AG09319 (cell line): Measurements from ENCODE around the gene PLS3.

Source experiments
- DNase-seq: peaks from one replicate; pipeline ENCODE4 v3.0.0-alpha.2; 2010; ENCODE audit warnings: low read depth; ENCODE audit errors: extremely low read depth
- TF ChIP-seq, protein P1 (sequence below): IDR thresholded peaks from 2 replicates; pipeline ENCODE4 v1.5.1; 2011; ENCODE audit warnings: low read depth, mild to moderate bottlenecking, inconsistent platforms, low read length, moderate library complexity

The PLS3 gene

DNA sequence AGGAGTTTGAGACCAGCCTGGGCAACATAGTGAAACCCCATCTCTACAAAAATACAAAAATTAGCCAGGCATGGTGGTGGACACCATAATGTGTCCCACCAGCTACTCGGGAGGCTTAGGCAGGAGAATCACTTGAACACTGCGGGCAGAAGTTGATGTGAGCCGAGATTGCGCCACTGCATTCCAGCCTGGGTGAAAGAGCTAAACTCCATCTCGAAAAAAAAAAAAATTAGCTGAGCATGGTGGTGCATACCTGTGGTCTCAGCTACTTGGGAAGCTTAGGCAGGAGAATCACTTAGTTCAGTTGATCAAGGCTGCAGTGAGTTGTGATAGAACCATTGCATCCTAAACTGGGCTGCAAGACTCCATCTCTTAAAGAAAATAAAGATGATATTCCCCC lies 91.2 kb downstream of the PLS3 start:
- no peak for DNase-seq
- TF ChIP-seq, protein P1, sequence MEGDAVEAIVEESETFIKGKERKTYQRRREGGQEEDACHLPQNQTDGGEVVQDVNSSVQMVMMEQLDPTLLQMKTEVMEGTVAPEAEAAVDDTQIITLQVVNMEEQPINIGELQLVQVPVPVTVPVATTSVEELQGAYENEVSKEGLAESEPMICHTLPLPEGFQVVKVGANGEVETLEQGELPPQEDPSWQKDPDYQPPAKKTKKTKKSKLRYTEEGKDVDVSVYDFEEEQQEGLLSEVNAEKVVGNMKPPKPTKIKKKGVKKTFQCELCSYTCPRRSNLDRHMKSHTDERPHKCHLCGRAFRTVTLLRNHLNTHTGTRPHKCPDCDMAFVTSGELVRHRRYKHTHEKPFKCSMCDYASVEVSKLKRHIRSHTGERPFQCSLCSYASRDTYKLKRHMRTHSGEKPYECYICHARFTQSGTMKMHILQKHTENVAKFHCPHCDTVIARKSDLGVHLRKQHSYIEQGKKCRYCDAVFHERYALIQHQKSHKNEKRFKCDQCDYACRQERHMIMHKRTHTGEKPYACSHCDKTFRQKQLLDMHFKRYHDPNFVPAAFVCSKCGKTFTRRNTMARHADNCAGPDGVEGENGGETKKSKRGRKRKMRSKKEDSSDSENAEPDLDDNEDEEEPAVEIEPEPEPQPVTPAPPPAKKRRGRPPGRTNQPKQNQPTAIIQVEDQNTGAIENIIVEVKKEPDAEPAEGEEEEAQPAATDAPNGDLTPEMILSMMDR: no peak

DNA sequence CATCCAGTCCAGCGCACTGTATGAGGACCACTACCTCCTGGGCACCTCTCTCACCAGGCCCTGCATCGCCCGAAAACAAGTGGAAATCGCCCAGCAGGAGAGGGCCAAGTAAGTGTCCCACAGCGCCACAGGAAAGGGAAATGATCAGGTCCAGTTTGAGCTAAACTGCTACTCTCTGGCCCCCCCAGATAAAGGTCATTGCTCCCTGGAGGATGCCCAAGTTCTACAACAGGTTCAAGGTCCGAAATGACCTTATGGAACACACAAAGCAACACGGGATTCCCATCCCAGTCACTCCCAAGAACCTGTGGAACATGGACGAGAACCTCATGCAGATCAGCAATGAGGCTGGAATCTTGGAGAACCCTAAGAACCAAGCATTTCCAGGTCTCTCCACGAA lies 104.1 kb downstream of the PLS3 start:
- TF ChIP-seq, protein P1: no peak
- no peak for DNase-seq

DNA sequence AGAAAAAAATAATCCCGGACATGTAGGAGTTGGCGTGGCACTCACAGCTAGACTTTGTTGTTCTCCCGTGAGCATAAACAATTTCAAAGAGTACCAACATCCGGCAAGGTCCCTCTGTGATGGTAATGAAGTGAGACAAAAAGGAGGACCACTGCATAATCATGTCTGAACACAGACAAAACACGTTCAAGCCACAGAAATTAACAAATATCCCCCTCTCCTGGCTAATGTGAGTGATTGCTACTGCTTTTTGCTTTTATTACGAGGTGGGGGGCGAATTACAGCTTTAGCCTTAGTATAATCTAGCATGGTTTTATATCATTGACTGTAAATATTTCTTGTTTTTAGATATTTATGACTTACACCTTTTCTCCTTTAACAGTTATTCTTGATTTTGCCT lies 118.5 kb downstream of the PLS3 start:
- TF ChIP-seq, protein P1: peak; percentile 48
- DNase-seq: no peak

DNA sequence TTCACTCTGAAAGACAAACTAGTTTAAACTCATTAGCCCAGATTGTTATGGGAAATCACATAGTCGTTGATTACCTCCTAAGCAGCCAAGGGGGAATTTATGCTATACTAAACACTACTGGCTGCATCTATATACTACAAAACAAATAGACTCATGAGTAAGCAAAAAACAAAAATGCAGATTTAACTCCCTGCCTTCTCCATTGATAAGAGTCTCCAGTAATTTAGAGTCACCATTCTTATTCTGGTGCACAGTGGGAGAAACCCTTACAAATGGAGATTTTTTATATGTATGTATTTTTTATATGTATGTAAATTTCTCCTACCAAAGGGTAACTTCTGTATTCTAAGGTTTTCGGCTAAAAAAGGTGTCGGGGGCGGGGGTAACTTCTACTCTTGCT lies 126.6 kb downstream of the PLS3 start:
- TF ChIP-seq, protein P1: no peak
- DNase-seq: no peak

DNA sequence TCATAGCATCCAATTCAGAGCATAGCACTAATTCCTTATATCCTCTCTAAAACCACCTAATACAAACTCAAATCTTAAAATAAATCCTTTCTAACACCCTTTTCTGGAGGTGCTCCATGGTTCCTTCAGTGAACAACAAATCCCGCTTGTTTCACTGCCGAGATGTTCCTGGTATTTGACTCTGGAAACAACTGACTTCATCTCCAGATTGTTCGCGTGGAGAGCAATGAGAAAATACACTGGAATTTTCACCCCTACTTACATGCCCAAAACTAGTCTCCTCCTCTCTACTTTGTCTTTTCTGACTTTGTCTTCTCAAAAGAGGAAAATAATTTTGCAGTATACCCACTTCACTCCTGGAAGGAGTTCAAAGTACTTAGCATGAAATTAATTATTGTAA lies 129.0 kb downstream of the PLS3 start:
- TF ChIP-seq, protein P1: no peak
- DNase-seq: no peak

DNA sequence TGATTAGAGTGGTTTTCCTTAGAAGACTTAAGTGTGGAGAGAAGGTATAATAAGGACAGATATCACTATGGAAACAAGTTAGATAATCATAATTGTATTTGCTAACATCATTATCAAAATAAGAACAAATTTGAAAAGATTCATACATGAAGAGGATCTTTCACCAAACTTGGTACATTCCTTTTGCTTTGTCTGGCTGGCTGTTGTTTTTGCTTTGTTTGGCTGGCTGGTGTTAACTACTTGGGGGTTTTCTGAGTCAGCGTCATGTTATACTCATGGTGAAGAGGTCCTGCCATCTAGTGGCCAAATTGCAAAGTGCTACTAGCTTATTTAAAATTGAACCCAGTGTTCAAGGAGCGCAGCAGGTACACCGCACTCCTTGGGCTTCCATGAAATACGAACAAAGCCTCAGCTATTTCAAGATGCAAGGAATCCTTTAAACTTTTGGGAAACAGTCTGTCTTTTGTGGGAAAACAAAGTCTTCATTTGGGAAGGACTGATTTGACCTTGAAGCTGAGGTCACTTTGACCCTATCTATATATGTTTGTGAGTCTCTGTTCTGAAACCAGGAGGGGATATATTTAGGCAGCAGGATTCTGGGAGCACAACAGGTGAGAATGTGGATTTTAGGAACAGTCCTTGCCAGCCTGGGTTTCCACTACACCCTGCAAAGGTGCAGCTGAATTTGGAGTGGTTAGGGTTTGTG lies 129.7 kb downstream of the PLS3 start:
- TF ChIP-seq, protein P1: peak; percentile 85
- peak; percentile 54 for DNase-seq

DNA sequence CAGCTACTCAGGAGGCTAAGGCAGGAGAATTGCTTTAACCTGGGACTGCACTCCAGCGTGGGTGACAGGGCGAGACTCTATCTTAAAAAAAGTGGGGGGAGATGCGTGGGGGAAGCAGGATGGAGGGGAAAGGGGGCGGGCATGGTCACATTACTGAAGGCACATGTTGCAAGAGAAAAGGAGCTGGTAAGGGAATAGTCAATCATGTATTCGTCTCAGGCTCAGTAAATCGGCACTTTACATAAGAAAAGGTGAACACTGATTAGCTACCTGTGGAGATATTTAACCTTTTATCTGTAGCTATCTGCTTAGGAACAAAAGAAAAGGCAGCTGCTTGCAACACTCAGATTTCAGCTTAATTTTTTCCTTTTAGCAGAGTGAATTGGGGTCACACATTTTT lies 132.5 kb downstream of the PLS3 start:
- no peak for DNase-seq
- TF ChIP-seq, protein P1: no peak
